Measurements from ENCODE around the gene NCKAP5L.
"Not testable (repeated sequence)": the region's sequence is repeated elsewhere in the genome, so short reads cannot be mapped to it uniquely, and the experiment has no call there.

Gene NCKAP5L

GRCh38 chr12:49777341-49777740, 50.9 kb downstream of the NCKAP5L start:
- DNase-seq = no peak

- DNase-seq = no peak
Measured at GRCh38 chr12:49776858-49777257, 51.4 kb downstream of the NCKAP5L start.

GRCh38 chr12:49776413-49776812, 51.8 kb downstream of the NCKAP5L start:
- DNase-seq = peak; percentile 87

GRCh38 chr12:49773102-49773501, 55.1 kb downstream of the NCKAP5L start:
- DNase-seq = not testable (repeated sequence)

- peak; percentile 53 for DNase-seq
Measured at GRCh38 chr12:49767333-49767732, 60.9 kb downstream of the NCKAP5L start.

- DNase-seq = peak; percentile 52
Measured at GRCh38 chr12:49766115-49766455, 62.1 kb downstream of the NCKAP5L start.

GRCh38 chr12:49764126-49764525, 64.1 kb downstream of the NCKAP5L start:
- DNase-seq = peak; percentile 26

GRCh38 chr12:49763006-49763591, 65.1 kb downstream of the NCKAP5L start:
- peak; percentile 86 for DNase-seq

GRCh38 chr12:49762468-49762847, 65.8 kb downstream of the NCKAP5L start:
- DNase-seq = no peak

- DNase-seq = no peak
Measured at GRCh38 chr12:49761677-49762467, 66.3 kb downstream of the NCKAP5L start.

- no peak for DNase-seq
Measured at GRCh38 chr12:49750996-49751393, 77.2 kb downstream of the NCKAP5L start.

GRCh38 chr12:49750027-49750995, 77.9 kb downstream of the NCKAP5L start:
- DNase-seq = no peak

GRCh38 chr12:49748800-49749199, 79.4 kb downstream of the NCKAP5L start:
- no peak for DNase-seq

- DNase-seq = no peak
Measured at GRCh38 chr12:49748306-49748705, 79.9 kb downstream of the NCKAP5L start.

GRCh38 chr12:49744363-49744885, 83.8 kb downstream of the NCKAP5L start:
- DNase-seq = no peak

- DNase-seq = peak; percentile 98
Measured at GRCh38 chr12:49741882-49742620, 86.2 kb downstream of the NCKAP5L start.
